Activated naive CD4-positive, alpha-beta T cell treated with anti-CD3 and anti-CD28 coated beads, Interleukin-2, amount 50 U/mL, for 24 hours (primary cell): ENCODE measurements around the gene TYROBP.
"Not testable (repeated sequence)": the region's sequence is repeated elsewhere in the genome, so short reads cannot be mapped to it uniquely, and the experiment has no call there.

Experiments
- H3K27ac Mint-ChIP-seq: one replicate; pipeline ENCODE4 v1.8.0; 2021; ENCODE audit warnings: mild to moderate bottlenecking, mixed read lengths
- H3K27me3 Mint-ChIP-seq: one replicate; pipeline ENCODE4 v1.8.0; 2021; ENCODE audit warnings: mixed read lengths
- H3K36me3 Mint-ChIP-seq: one replicate; pipeline ENCODE4 v1.8.0; 2021; ENCODE audit warnings: mixed read lengths
- H3K4me1 Mint-ChIP-seq: one replicate; pipeline ENCODE4 v1.8.0; 2021; ENCODE audit warnings: mixed read lengths
- H3K4me3 Mint-ChIP-seq: one replicate; pipeline ENCODE4 v1.8.0; 2021; ENCODE audit warnings: mild to moderate bottlenecking, mixed read lengths
- H3K9me3 Mint-ChIP-seq: one replicate; pipeline ENCODE4 v1.8.0; 2021; ENCODE audit warnings: mixed read lengths

Gene TYROBP

DNA sequence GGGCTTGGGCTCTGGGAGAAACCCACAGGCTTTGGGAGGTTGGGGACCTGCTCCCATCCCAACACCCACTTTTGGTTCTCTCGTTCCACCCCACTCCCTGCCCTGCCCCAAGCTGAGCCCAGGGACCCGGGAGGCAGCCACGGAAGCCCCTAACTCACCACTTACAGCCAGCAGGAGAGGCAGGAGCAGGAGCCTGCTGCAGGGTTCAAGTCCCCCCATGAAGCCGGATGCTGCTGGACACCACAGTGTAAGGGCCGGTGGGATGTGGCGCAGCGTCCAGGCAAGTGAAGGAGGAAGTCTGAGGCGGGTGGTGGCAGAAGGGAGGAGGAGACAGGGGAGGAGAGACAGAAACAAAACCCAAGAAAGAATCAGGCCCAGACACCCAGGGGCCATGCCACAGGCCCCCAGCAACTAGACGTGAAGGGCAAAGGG, at the start of gene TYROBP:
TSS of gene TYROBP (minus strand) at position 286 of the 432 bp plus-strand sequence. CDS start at position 219, 67 bp downstream.
- Mint-ChIP-seq H3K9me3 (no peaks in the 10 kb centered on the region), H3K4me1 (peaks cover 48% of the 10 kb centered on the region), H3K27me3 (no peaks in the 10 kb centered on the region), H3K4me3 (peak within 1 kb of the TSS; percentile 51), H3K27ac (peak within 1 kb of the TSS; percentile 25), H3K36me3 (no peaks in the 10 kb centered on the region)

DNA sequence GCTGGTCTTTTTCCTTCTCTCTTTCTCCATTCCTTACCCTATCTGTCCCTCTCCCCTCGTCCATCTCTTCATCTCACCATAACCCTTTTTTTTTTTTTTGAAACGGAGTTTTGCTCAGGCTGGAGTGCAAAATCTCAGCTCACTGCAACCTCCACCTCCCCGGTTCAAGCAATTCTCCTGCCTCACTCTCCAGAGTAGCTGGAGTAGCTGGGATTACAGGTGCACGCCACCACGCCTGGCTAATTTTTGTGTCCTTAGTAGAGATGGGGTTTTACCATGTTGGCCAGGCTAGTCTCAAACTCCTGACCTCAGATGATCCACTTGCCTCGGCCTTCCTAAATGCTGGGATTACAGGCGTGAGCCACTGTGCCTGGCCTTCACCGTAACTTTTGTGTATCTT, 49.3 kb upstream of the TYROBP start:
- not testable (repeated sequence) for H3K36me3 Mint-ChIP-seq, H3K9me3 Mint-ChIP-seq, H3K4me3 Mint-ChIP-seq, H3K27me3 Mint-ChIP-seq
- peaks cover 63% of the 10 kb centered on the region for H3K4me1 Mint-ChIP-seq
- peak overlapping the region; percentile 82 for H3K27ac Mint-ChIP-seq

DNA sequence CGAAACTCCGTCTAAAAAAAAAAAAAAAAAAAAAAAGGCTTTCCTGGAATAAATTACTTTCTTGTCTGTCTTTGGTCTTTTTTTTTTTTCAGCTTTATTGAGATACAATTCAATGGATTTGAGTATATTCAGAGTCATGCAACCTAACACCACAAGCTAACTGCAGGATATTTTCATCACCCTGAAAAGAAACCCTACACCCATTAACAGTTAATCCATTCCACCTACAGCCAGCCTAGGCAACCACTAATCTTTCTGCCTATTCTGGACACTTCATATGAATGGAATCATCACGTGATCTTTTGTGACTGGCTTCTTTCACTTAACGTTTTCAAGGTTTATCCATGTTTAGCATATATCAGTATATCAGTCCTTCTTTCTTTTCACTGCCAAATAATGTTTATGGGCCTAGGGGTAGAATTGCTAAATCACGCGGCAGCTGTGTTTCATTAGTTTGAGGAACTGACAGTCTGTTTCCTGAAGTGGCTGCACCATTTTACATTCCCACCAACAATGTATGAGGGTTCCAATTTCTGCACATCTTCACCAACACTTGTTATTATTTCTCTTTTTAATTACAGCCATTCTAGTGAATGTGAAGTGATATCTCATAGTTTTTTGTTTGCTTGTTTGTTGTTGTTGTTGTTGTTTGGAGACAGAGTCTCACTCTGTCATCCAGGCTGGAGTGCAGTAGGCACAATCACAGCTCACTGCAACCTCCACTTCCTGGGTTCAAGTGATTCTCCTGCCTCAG, 48.0 kb upstream of the TYROBP start:
- H3K9me3 Mint-ChIP-seq, result no peaks in the 10 kb centered on the region
- H3K36me3 Mint-ChIP-seq, result no peaks in the 10 kb centered on the region
- H3K4me1 Mint-ChIP-seq, result peaks cover 73% of the 10 kb centered on the region
- peak overlapping the region; percentile 15 for H3K27ac Mint-ChIP-seq
- peak overlapping the region; percentile 39 for H3K4me3 Mint-ChIP-seq
- H3K27me3 Mint-ChIP-seq, result no peaks in the 10 kb centered on the region

DNA sequence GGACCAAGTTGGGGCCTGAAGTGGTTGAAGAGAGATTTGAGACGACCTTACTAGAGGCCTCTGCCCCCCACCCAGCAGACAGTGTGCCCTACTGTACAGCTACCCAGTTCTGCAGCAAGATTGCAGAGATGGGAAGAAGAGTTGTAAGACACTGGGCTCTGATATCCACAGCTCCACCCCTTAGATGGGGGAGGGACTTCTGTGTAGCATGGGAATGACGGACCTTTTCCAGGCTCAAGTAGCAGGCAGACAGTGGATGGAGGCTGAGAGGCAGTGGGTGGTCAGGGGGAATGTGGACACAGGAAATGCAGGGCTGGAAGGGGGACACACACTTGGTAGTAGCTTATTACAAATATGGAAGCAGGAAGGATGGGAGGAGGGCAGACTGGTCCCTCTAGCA, 41.0 kb upstream of the TYROBP start:
- no peaks in the 10 kb centered on the region for H3K36me3 Mint-ChIP-seq
- no peaks in the 10 kb centered on the region for H3K27me3 Mint-ChIP-seq
- no peaks in the 10 kb centered on the region for H3K9me3 Mint-ChIP-seq
- H3K4me3 Mint-ChIP-seq, result no peak overlapping the region
- peaks cover 57% of the 10 kb centered on the region for H3K4me1 Mint-ChIP-seq
- peak overlapping the region; percentile 66 for H3K27ac Mint-ChIP-seq

DNA sequence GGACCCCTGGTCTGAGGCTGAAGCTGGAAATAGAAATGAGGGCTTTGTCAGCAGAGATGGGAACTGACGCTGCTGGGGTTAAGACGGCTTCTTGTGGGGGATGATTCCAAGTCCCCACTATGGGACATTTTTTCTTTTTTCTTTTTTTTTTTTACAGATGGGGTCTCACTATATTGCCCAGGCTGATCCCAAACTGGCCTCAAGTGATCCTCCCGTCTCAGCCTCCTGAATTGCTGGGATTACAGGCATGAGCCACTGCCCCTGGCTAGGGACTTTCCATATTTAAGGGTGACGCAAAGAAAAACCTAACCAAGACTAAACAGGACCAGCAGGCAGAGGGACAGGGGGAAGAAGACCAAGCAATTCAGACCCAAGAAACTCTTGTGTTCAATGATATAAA, 38.1 kb upstream of the TYROBP start:
- no peaks in the 10 kb centered on the region for H3K9me3 Mint-ChIP-seq
- H3K27ac Mint-ChIP-seq, result no peak overlapping the region
- peaks cover 38% of the 10 kb centered on the region for H3K4me1 Mint-ChIP-seq
- H3K36me3 Mint-ChIP-seq, result peaks cover 2% of the 10 kb centered on the region
- H3K4me3 Mint-ChIP-seq, result no peak overlapping the region
- no peaks in the 10 kb centered on the region for H3K27me3 Mint-ChIP-seq

DNA sequence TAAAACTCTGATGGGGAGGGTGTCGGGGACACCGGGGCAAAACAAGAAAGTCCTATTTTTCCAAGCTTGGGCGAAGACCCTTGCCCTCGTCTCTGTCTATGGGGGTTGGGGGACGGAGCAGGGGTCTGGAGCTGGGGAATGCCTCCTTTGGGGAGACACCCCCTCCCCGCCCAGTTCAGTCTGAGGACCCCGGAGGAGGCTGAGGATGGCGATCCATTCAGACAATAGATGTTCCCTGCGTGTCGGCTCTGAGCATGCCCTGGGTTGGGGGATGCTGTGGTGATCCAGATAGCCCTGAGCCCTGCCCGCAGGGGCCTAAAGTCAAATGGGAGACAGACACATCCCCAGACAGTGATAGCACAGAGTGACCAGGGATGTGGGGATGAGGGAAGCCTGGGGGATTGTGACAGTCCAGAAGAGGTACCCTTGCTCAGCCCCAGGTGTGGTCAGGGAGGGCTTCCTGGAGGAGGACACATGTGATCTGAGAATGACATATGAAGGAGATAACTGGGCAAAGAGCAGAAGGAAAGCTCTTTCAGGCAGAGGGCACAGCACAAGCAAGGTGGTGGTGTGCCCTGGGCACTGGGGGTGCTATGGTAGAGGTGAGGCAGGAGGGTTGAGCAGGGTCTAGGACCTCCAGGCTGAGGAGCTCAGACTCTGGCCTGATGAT, 37.2 kb upstream of the TYROBP start:
- no peak overlapping the region for H3K4me3 Mint-ChIP-seq
- H3K36me3 Mint-ChIP-seq, result peaks cover 2% of the 10 kb centered on the region
- H3K9me3 Mint-ChIP-seq, result no peaks in the 10 kb centered on the region
- H3K27ac Mint-ChIP-seq, result peak overlapping the region; percentile 3
- peaks cover 28% of the 10 kb centered on the region for H3K4me1 Mint-ChIP-seq
- H3K27me3 Mint-ChIP-seq, result no peaks in the 10 kb centered on the region

DNA sequence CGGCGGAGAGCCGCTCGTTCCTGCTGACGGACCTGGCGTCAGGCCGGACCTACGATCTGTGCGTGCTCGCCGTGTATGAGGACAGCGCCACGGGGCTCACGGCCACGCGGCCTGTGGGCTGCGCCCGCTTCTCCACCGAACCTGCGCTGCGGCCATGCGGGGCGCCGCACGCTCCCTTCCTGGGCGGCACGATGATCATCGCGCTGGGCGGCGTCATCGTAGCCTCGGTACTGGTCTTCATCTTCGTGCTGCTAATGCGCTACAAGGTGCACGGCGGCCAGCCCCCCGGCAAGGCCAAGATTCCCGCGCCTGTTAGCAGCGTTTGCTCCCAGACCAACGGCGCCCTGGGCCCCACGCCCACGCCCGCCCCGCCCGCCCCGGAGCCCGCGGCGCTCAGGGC, 36.5 kb upstream of the TYROBP start:
- H3K4me1 Mint-ChIP-seq, result peaks cover 21% of the 10 kb centered on the region
- H3K36me3 Mint-ChIP-seq, result peaks cover 2% of the 10 kb centered on the region
- H3K4me3 Mint-ChIP-seq, result no peak overlapping the region
- no peak overlapping the region for H3K27ac Mint-ChIP-seq
- H3K27me3 Mint-ChIP-seq, result no peaks in the 10 kb centered on the region
- H3K9me3 Mint-ChIP-seq, result no peaks in the 10 kb centered on the region

DNA sequence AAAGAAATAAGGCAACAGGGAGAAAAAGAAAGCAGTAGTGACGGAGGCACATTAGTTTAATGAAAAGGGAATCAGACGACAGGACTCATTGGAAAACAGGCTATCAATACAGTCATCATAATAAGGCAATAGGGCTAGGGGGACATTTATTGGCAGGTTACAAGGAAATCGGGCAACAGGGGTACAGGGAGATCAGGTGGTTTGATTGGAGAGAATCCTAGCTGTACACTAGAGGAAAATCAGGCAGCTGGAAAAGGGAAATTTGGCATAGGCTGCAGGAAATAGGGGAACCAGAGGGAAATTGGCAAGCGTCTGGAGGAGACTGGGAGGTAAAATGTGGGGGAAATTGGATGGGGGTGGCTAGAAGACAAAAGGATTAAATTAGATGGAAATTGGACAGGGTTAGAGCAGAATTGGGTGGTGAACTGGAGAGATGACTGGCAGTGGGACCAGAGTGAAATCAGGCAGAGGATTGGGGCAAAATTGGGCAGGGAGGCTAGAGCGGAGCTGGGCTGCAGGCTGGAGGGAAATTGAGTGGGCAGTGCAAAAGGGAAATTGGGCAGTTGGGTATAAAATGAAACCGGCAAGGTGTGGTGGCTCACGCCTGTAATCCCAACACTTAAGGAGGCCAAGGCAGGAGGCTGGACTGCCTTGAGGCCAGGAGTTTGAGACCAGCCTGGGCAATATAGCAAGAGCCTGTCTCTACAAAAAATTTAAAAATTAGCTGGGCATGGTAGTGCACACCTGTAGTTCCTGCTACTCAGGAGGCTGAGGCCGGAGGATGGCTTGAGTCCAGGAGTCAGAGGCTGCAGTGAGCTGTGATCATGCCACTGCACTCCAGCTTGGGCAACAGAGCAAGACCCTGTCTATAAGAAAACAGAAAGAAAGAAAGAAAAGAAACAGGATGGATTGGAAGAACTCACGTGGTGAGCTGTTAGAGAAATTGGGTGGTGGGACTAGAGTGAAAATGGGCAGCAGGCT, 35.5 kb upstream of the TYROBP start:
- Mint-ChIP-seq H3K4me3 (no peak overlapping the region), H3K27ac (no peak overlapping the region), H3K36me3 (peaks cover 4% of the 10 kb centered on the region), H3K27me3 (no peaks in the 10 kb centered on the region), H3K4me1 (peaks cover 16% of the 10 kb centered on the region), H3K9me3 (no peaks in the 10 kb centered on the region)

DNA sequence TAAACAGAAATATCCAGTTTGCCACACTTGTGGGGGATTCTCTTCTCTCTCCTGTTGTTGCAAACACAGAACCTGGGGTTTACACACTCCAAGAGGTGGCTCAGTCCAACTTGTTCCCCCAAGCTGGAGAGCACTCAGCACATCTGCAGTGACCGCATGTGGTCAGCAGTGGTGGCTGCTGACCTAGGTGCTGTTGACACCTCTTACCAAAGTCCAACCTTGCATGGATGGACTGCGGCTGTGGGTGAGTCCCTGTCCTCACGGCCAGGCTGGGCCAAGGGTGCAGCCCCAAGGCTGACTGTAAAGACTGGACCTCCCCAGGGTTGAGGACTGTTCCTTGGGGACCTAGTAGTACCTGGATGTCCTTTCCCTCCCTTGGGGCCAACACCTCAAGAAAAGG, 34.1 kb upstream of the TYROBP start:
- H3K9me3 Mint-ChIP-seq, result no peaks in the 10 kb centered on the region
- H3K36me3 Mint-ChIP-seq, result peaks cover 9% of the 10 kb centered on the region
- no peak overlapping the region for H3K27ac Mint-ChIP-seq
- no peaks in the 10 kb centered on the region for H3K27me3 Mint-ChIP-seq
- no peak overlapping the region for H3K4me3 Mint-ChIP-seq
- peaks cover 24% of the 10 kb centered on the region for H3K4me1 Mint-ChIP-seq

DNA sequence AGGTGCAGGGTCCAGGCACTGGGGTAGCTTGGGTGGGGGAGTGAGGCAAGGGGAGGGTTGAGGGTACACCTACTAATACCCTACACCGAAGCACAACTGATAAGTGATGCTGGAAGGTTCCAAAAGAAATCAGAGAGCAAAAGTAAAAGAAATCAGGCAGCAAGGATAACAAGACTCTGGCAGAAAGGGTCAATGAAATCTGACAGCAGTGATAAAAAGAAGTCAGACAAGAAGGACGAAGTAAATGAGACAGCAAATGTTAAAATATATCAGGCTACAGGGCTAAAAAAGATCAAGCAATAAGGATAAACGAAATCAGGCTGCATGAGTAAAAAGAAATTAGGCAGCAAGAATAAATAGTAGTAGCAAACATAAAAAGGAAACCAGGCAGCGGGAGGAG, 32.7 kb upstream of the TYROBP start:
- H3K4me3 Mint-ChIP-seq, result no peak overlapping the region
- H3K27me3 Mint-ChIP-seq, result no peaks in the 10 kb centered on the region
- H3K4me1 Mint-ChIP-seq, result peaks cover 31% of the 10 kb centered on the region
- H3K36me3 Mint-ChIP-seq, result peaks cover 9% of the 10 kb centered on the region
- H3K9me3 Mint-ChIP-seq, result no peaks in the 10 kb centered on the region
- H3K27ac Mint-ChIP-seq, result peak overlapping the region; percentile 1

DNA sequence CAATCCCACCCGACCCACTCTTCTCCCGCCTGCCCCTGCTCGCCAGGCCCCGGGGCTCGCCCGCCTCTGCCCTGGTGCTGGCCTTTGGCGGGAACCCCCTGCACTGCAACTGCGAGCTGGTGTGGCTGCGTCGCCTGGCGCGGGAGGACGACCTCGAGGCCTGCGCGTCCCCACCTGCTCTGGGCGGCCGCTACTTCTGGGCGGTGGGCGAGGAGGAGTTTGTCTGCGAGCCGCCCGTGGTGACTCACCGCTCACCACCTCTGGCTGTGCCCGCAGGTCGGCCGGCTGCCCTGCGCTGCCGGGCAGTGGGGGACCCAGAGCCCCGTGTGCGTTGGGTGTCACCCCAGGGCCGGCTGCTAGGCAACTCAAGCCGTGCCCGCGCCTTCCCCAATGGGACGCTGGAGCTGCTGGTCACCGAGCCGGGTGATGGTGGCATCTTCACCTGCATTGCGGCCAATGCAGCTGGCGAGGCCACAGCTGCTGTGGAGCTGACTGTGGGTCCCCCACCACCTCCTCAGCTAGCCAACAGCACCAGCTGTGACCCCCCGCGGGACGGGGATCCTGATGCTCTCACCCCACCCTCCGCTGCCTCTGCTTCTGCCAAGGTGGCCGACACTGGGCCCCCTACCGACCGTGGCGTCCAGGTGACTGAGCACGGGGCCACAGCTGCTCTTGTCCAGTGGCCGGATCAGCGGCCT, 32.1 kb upstream of the TYROBP start:
- Mint-ChIP-seq H3K27ac (no peak overlapping the region), H3K4me1 (peaks cover 33% of the 10 kb centered on the region), H3K9me3 (no peaks in the 10 kb centered on the region), H3K27me3 (no peaks in the 10 kb centered on the region), H3K36me3 (peaks cover 9% of the 10 kb centered on the region), H3K4me3 (no peak overlapping the region)

DNA sequence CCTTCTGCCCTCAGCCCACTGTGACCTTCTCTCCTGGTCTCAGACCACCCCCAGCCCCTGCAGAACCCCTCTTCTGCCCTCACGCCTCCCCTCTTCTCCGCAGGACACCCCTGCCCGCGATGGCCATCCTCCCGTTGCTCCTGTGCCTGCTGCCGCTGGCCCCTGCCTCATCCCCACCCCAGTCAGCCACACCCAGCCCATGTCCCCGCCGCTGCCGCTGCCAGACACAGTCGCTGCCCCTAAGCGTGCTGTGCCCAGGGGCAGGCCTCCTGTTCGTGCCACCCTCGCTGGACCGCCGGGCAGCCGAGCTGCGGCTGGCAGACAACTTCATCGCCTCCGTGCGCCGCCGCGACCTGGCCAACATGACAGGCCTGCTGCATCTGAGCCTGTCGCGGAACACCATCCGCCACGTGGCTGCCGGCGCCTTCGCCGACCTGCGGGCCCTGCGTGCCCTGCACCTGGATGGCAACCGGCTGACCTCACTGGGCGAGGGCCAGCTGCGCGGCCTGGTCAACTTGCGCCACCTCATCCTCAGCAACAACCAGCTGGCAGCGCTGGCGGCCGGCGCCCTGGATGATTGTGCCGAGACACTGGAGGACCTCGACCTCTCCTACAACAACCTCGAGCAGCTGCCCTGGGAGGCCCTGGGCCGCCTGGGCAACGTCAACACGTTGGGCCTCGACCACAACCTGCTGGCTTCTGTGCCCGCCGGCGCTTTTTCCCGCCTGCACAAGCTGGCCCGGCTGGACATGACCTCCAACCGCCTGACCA, 31.4 kb upstream of the TYROBP start:
- H3K4me1 Mint-ChIP-seq, result peaks cover 33% of the 10 kb centered on the region
- H3K4me3 Mint-ChIP-seq, result no peak overlapping the region
- H3K27me3 Mint-ChIP-seq, result no peaks in the 10 kb centered on the region
- no peaks in the 10 kb centered on the region for H3K9me3 Mint-ChIP-seq
- no peak overlapping the region for H3K27ac Mint-ChIP-seq
- H3K36me3 Mint-ChIP-seq, result peaks cover 9% of the 10 kb centered on the region

DNA sequence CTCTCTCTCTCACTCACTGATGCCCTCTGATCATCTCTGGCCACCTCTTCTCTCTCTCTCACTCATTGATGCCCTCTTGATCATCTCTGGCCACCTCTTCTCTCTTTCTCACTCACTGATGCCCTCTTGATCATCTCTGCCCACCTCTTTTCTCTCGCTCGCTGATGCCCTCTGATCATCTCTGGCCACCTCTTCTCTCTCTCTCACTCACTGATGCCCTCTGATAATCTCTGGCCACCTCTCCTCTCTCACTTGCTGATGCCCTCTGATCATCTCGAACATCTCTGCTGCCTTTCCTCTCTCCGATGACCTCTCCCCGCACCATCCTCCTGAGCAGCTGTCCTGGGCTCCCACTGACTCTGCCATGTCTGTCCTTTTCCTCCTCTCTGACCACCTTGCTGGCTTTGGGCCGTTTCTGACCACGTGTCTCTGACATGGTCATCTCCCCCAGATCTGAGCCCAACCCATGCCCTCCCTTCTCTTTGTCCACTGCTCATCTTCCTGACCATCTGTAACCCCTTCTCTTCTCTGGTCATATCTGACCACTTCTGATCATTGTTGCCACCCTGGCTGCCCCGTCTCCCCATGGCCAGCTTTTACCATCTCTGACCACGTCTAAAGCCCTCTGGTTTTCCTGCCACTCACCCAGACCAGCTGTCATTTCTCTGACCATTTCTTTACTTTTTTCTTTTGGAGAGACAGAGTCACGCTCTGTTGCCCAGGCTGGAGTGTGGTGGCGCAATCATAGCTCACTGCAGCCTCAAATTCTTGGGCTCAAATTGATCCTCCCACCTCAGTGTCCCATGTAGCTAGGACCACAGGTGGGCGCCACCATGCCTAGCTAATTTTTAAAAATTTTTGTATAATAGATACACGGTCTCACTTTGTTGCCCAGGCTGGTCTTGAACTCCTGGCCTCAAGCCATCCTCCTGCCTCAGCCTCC, 30.5 kb upstream of the TYROBP start:
- Mint-ChIP-seq H3K4me1 (peaks cover 32% of the 10 kb centered on the region), H3K9me3 (no peaks in the 10 kb centered on the region), H3K4me3 (peak overlapping the region; percentile 79), H3K27me3 (no peaks in the 10 kb centered on the region), H3K27ac (peak overlapping the region; percentile 46), H3K36me3 (peaks cover 9% of the 10 kb centered on the region)
